Measurements from ENCODE around the gene PLEK. TPM values are rescaled to one million over a fixed set of nuclear protein-coding genes. Genes with fewer than 3 reads are reported as not detected.
"Not testable (repeated sequence)": the region's sequence is repeated elsewhere in the genome, so short reads cannot be mapped to it uniquely, and the experiment has no call there.

The PLEK gene
- polyA plus RNA-seq, 5 donors, result 9.5 to 14.0 (median 11.2) TPM

GRCh38 chr2:68384485-68385107 lies 19.5 kb downstream of the PLEK start:
- DNase-seq, result no peak

DNA sequence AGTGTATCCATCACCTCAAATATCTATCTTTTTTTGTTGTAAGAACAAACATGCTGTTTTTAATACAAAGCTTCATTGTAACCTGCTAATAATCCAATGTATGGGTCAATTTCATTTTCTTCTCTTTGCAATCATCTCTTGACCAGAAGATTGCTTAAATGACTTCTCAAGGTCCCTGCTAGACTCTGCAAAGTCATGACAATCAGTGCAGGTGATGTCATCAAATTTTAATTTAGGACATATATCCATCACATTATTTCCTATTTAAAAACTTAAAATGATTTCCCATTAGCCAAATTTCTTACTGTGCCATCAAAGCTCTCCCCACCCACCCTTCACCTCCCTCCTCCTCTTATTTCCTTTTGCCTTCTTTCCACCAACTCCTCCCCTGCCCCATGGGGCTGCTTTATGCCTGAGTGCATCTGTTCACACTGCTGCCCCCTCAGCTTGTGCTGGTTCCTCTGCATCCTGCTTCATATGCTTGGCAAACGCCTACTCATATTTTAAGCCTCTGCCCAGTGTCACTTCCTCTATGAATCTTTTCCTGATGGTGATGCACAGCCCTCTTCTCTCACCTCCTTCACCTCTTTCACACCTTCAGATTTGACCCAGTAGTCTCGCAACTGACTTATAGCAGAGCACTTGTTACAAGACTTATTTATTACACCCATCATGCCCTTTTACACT lies 20.3 kb downstream of the PLEK start:
- no peak for DNase-seq

GRCh38 chr2:68385907-68386287 lies 20.8 kb downstream of the PLEK start:
- no peak for DNase-seq

- no peak for DNase-seq
Measured at GRCh38 chr2:68386365-68386764, 21.3 kb downstream of the PLEK start.

DNA sequence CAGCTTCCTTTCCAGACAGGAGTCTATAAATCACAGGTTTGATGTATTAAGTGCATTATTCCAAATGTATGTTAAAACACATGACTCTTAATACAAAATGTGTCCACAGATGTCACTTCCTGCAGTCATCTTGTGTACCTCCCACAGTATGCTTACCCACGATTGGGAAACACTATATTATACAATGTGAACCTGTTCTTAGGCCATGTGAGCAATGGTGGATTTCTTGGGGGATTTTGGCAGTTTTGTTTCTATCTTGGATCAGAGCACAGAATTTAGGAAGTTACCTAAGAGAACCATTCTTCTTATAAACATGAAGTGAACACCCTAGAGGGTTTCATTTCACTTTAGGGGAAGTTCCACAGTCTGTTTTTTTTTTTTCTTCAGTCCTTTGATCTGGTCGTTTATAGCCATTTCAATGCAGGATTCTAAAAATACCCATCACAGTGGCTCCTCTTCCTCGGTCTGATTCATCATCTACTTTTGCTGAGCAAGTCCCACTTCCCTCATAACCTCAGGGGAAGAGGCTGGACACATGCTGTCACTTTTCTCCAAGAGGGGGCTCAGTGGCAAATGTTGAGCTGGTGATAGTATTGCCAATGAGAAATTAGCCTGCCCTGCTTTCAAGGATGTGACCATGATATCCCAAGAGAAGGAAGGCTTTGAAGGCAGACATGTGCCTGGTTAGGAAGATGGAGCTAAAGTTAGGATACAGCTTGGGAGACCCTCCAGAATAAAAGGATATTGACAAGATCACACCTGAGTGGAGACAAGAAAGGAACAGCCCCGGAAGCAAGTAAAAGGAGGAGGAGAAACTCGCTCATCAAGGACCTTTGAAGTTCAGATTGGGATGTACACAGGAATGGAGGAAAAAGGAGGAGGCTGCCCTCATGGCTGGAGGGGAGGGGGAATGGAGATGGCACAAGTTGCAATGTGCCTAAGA lies 22.6 kb downstream of the PLEK start:
- DNase-seq, result no peak

- DNase-seq, result no peak
Measured at GRCh38 chr2:68388358-68388757, 23.3 kb downstream of the PLEK start.

DNA sequence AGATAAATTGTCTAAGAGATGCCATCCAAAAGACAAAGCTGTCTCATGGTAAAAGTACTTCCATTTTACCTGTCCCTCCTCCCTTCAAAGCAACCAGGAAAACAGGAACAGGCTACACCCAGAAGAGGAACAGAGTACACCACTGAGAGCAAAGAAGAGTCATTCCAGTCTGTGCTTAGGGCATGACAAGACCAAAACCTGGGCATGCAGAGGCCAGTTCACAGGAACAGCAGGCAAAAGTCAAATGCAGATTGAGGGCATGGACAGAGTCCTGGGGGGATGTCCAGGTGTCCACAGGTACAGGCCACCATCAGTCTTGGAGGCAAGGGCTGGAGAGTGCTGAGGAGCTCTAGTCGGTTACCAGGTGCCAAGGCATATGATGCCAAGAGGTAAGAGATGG lies 23.7 kb downstream of the PLEK start:
- DNase-seq, result no peak

DNA sequence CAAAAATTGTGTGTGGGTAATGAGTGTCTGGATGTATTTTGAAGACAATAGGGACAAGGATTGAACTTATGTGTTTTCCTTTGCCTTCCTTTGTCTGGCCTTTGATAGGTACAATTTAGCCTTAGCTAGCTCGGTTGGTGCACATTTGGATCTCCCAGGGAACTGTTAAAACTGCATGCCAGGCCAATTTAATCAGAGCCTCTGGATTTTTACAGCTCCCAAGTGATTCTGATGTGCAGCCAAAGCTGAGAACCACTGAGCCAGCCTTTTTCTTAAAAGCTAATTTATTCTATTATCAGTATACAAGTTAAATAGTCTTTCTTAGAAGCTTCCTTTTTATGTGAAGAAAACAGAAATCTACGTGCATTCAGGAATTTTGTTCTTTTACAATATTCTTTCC lies 25.0 kb downstream of the PLEK start:
- DNase-seq, result no peak

- no peak for DNase-seq
Measured at GRCh38 chr2:68390586-68390985, 25.5 kb downstream of the PLEK start.

GRCh38 chr2:68391099-68391498 lies 26.0 kb downstream of the PLEK start:
- DNase-seq, result no peak

DNA sequence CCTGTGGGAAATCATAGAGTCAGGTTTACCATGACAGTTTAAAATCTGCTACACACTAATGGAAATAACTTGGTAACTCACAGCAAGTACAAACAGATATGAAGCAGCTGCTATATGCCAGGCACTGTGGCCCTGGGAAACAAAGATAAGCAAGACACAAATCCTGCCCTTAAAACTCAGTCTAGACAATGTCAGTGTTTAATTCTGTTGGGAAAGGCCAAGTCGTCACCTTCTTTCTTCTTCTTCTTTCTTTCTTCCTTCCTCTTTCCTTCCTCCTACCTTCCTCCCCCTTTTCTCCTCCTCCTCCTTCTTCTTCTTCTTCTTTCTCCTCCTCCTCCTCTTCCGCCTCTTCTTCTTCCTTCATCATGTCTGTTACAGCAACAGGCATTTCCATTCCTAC lies 26.8 kb downstream of the PLEK start:
- no peak for DNase-seq

DNA sequence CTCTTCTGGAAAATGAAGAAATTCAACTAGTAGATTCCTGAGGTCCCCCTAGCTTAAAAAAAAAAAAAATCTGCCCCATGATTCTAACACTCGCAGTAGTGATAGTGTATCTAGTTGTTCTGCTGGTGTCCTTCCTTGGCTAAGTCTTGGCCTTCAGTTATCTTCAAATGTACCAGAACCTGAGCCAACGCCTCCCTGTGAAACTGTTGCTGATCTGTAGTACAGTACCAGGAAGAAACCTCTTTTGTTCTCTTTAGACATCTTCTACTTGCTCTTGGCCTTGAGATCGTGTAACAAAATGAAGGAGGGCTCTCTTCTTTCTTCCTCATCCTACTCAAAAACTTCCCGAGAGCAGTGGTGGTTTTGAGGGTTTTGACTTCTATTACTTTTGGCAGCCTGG lies 31.0 kb downstream of the PLEK start:
- no peak for DNase-seq

DNA sequence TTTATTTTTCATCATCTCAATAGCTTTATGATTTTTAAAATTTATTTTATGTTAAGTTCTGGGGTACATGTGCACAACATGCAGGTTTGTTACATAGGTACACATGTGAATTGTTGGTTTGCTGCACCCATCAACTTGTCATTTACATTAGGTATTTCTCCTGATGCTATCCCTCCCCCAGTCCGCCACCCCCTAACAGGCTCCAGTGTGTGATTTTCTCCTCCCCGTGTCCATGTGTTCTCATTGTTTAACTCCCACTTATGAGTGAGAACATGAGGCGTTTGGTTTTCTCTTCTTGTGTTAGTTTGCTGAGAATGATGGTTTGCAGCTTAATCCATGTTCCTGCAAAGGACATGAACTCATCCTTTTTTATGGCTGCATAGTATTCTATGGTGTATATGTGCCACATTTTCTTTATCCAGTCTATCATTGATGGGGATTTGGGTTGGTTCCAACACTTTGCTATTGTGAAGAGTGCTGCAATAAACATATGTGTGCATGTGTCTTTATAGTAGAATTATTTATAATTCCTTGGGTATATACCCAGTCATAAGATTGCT lies 32.7 kb downstream of the PLEK start:
- DNase-seq, result not testable (repeated sequence)

- DNase-seq, result no peak
Measured at GRCh38 chr2:68403199-68403644, 38.1 kb downstream of the PLEK start.

GRCh38 chr2:68404164-68404563 lies 39.1 kb downstream of the PLEK start:
- no peak for DNase-seq

DNA sequence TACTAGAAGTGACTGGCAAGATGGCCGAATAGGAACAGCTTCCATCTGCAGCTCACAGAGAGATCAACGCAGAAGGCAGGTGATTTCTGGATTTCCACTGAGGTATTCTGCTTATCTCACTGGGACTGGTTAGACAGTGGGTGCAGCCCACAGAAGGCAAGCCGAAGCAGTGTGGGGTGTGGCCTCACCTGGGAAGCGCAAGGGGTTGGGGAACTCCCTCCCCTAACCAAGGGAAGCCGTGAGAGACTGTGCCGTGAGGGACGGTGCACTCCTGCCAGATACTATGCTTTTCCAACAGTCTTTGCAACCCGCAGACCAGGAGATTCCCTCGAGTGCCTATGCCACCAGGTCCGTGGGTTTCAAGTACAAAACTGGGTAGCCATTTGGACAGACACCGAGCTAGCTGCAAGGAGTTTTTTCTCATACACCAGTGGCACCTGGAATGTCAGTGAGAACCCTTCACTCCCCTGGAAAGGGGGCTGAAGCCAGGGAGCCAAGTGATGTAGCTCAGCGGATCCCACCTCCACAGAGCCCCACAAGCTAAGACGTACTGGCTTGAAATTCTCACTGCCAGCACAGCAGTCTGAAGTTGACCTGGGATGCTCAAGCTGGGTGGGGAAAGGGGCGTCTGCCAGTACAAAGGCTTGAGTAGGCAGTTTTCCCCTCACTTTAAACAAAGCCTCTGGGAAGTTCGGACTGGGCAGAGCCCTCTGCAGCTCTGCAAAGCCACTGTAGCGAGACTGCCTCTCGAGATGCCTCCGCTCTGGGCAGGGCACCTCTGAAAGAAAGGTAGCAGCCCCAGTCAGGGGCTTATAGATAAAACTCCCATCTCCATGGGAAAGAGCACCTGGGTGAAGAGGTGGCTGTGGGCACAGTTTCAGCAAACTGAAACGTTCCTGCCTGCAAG lies 40.1 kb downstream of the PLEK start:
- DNase-seq, result no peak

- no peak for DNase-seq
Measured at GRCh38 chr2:68411397-68412126, 46.5 kb downstream of the PLEK start.

DNA sequence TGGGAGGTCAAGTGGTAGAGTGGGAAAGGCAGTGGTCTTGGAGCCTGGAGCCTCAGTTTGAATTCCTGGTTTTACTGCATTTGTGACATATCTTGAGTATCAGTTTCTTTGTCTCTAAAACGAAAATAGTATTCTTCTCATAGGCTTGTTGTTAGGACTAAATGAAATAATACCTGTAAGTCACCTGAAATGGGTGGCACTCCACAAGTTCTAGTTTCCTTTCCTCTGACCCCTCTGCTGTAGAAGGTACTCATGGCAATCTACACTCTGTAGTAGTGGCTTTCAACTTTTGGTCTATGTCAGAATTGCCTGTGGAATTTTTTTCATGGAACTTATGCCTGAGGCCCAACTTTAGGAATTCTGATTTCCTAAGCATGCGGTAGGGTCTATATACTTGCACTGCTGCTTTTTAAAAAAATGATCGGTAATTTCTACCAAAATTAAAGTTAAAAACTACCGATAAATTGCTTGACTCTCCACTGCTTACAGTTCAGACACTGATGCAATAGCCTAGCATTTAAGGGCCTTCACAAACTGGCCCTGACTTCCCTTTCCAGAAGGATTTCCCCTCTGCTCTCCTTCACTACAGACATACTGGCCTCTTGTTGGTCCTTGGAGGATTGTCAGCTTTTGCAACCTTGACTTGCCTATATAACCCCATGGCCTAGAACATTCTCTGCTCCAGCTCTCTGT lies 47.2 kb downstream of the PLEK start:
- no peak for DNase-seq

DNA sequence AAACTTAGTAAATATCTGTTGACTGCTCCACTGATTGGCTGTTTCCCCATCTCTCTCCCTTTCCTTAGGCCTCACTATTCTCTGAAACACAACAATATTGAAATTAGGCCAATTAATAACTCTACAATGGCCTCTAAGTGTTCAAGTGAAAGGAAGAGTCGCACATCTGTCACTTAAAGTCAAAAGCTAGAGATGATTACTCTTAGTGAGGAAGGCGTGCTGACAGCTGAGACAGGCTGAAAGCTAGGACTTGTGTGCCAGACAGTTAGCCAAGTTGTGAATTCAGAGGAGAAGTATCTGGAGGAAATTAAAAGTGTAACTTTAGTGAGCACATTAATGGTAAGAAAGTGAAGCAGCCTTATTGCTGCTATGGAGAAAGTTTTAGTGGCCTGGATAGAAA lies 48.4 kb downstream of the PLEK start:
- no peak for DNase-seq

DNA sequence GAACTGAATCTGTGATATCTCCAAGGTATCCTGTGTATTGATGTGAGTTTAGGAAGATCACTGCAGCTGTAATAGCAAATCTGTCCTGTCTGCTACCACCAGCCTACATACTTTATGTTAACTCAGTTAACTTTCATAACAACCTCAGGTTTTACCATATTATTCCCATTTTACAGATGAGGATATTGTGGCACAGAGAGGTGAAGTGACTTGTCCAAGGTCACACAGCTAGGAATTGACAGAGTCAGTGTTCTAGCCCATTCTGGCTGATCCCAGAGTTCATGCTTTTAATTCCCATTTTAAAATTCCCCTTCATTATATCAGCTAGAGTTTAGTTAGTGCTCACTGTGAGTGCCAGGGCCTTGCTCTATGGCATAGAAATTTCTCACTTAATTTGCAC lies 49.4 kb downstream of the PLEK start:
- DNase-seq, result no peak

Measured in right lung (tissue), 5 donors.